OCI-LY1 (cell line): ENCODE measurements around the gene EPRS1.

Experiments used
- CTCF ChIP-seq: fragments of 200-600 bp; sonication (generic), shearing (Covaris generic); IDR thresholded peaks from 2 replicates; pipeline ENCODE4 v1.5.1; 2017; ENCODE audit warnings: mild to moderate bottlenecking, antibody characterized with exemption, low read length, moderate library complexity, mixed read lengths
- EZH2 ChIP-seq: fragments of 200-600 bp; sonication (generic), shearing (Covaris generic); IDR thresholded peaks from 2 replicates; pipeline ENCODE4 v1.8.0; 2017; ENCODE audit warnings: borderline replicate concordance, mixed run types, mild to moderate bottlenecking, antibody characterized with exemption, low read length, moderate library complexity, mixed read lengths

- TF ChIP-seq CTCF: no peak
- no peak for TF ChIP-seq EZH2
Observed at GRCh38 chr1:220003610-220004299, 42.5 kb downstream of the EPRS1 start.
